GM12874 (cell line): ENCODE data around the gene PLPP3.

Source experiments
- CTCF ChIP-seq: IDR thresholded peaks from 2 replicates; pipeline ENCODE4 v1.5.1; 2011; ENCODE audit warnings: low read depth, mild to moderate bottlenecking, control low read depth, low read length, moderate library complexity; ENCODE audit not compliant: insufficient read depth

PLPP3 gene

GRCh38 chr1:56542651-56543050, 36.7 kb downstream of the PLPP3 start:
- no peak for TF ChIP-seq CTCF

GRCh38 chr1:56541408-56541807, 38.0 kb downstream of the PLPP3 start:
- no peak for TF ChIP-seq CTCF

- TF ChIP-seq CTCF: no peak
Measured at GRCh38 chr1:56540467-56540866, 38.9 kb downstream of the PLPP3 start.

GRCh38 chr1:56539520-56539931, 39.8 kb downstream of the PLPP3 start:
- no peak for TF ChIP-seq CTCF

GRCh38 chr1:56538532-56538931, 40.8 kb downstream of the PLPP3 start:
- TF ChIP-seq CTCF: no peak

- TF ChIP-seq CTCF: no peak
Measured at GRCh38 chr1:56537660-56538059, 41.7 kb downstream of the PLPP3 start.

- no peak for TF ChIP-seq CTCF
Measured at GRCh38 chr1:56535939-56536338, 43.4 kb downstream of the PLPP3 start.

- TF ChIP-seq CTCF: no peak
Measured at GRCh38 chr1:56535362-56535761, 44.0 kb downstream of the PLPP3 start.
